HG02623 (cell line): ENCODE measurements around the gene SERGEF.

Experiments used
- ATAC-seq: cut with Tn5 transposase; IDR thresholded peaks from one replicate; pipeline ENCODE4 v1.9.1; 2021; ENCODE audit warnings: moderate library complexity; ENCODE audit not compliant: unreplicated experiment

The SERGEF gene

DNA sequence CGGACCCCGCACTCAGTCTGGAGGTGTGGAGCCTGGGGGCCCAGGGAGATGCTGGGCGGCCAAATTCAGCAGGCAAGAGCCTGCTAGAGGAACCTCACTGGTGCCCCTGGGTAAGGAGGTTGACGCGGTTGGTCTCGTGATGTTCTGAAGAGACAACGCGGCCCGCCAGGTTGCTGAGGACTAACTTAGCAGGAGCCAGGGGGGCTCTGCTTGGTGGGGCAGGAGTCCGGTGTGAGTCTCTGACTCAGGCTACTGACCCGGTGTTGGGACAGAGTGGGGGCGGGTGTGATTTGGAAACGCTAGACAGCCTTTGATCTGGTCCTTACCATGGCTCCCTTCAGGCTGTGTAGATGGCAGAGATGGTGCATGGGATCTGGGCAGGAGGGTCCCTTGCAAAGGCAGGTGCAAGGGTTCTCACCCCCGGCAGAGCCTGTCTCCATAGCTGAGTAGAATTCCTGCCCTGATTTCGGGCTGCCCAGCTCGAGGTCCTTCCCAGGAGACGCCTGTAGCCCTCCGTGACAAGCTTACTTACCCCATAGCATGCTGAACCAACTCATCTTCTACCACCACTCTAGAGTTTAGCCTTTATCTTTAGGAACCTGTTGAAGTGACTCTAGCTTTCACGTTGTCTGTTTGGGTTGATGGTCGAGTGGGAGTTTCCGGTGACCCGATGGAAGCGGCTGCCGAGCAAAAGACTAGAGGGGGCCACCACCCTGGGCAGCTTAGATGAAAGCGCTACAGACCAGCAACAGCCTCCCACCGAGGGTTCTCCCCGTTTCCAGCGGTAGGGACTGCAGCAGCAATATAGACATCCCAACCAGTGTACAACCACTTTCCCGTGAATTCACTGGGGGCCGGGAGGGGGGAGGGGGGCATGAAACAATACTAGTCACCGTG lies 239.9 kb downstream of the SERGEF start:
- no peak for ATAC-seq

- ATAC-seq: no peak
These were observed 240.9 kb downstream of the SERGEF start for GRCh38 chr11:17771841-17772401.

DNA sequence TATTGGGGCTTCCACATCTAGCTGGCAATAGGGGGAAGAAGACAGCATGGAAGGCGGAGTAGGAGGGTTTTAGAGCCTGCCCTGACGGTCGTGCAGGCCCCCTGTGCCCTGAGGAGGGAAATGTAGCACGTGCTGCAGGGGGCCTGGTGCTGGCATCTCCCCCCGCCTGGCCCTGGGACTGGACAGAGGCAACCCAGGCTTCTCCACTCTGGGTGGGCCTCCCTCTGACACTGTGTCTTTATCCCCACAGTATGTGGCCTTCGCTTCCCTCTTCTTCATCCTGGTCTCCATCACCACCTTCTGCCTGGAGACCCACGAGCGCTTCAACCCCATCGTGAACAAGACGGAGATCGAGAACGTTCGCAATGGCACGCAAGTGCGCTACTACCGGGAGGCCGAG lies 241.4 kb downstream of the SERGEF start:
- no peak for ATAC-seq

- ATAC-seq: no peak
These were observed 241.9 kb downstream of the SERGEF start for GRCh38 chr11:17770917-17771316.

DNA sequence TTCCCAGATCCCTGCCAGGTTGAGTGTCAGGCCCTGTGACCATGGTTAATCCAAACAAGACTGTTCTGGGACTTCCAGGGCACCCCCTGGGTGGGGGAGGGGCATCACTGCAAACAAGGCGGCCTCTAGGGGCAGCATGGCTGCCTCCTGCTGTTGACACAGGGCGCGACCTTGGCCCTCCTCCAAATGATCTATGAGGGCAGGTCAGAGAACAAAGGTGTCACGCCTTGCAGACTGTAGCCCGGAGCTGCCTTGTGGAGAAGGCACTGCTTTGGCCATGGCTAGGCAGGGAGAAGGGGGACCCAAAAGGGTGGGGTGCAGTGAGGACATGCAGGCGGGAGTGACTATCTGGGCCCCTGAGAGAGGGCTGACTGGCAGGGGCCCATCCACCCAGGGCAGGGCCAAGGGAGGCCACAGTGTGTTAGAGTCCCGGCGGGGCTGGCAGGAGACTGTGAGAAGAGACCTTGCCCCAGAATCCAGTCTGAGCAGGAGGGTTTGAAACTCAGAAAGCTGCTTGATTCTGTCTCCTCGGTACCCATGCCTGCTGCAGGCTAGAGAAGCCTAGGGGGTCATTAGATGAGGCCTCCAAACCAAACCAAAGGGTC lies 242.7 kb downstream of the SERGEF start:
- no peak for ATAC-seq

- no peak for ATAC-seq
These were observed 243.6 kb downstream of the SERGEF start for GRCh38 chr11:17769218-17769617.

DNA sequence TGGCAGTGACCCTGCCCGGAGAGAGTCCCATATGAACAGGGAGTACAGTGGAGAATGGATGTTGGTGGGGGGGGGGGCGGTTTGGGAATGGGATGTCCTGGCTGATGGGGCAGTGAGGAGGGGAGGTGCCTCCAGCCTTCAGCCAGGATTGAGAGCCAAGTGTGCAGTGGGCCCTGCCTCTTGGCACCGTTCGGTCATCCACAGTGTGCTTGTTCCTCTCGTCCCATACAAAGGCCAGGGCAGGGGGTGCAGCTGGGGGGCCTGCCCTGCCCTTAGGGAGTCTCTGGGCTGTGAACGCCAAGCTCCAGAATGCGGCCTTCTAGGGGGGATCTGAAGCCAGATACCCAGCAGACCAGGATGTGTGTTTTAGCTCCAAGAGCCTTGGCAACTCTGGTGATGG lies 244.3 kb downstream of the SERGEF start:
- no peak for ATAC-seq

DNA sequence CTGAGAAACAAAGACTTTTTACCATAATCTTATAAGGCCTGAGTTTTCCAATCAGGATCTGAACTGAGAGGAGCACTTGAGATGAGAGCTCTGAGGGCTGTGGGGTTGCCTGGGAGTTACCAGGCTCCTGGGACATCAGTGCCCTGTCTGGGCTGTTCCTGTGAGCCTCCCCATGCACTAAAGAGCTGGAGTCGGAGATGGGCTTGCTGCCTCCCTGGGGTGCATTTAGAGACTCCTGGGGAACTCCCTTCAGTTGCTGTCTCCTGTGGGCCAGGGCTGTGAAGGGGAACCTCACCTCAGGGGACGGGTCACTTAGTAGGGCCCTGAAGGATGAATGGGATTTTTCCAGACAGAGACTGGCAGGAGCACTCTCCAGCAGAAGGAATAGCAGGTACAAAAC lies 244.9 kb downstream of the SERGEF start:
- ATAC-seq: no peak

GRCh38 chr11:17767301-17767885 lies 245.5 kb downstream of the SERGEF start:
- ATAC-seq: no peak

GRCh38 chr11:17766590-17766989 lies 246.3 kb downstream of the SERGEF start:
- ATAC-seq: no peak

- ATAC-seq: no peak
These were observed 246.8 kb downstream of the SERGEF start for GRCh38 chr11:17766073-17766359.

DNA sequence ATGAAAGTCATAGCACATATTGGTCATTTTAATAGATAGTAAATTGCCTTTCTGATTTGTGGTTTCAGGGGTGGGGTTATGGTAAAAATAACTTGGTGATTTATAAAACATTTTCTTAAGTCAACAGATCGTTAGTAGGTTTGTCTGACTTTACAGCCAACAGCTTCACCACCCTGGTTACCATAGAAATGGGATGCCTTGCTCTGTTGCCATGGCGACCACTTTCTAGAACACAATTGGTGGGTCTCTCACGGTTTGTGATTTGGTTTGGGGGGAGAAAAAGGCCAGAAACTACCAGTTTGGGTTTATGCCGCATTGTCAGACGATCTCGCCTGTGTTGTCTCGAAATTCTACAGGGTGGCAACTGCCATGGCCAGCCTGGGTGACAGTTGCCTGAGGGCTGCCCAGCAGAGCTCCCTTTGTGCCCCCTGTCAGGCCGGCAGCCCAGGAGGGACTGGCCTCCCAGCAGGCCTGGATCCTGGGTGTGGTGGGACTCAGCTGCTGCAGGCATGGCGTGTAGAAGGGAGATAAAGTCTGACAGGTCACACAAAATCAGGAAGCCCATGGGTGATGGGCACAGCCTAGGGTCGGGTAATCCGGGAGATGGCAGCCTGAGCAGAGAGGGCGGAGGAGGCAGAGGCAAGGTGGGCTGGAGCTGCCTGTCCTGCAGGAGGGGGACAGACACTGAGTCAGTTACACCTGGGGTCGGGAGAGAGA lies 247.3 kb downstream of the SERGEF start:
- ATAC-seq: no peak

GRCh38 chr11:17764446-17765218 lies 248.2 kb downstream of the SERGEF start:
- no peak for ATAC-seq

- no peak for ATAC-seq
These were observed 249.1 kb downstream of the SERGEF start for GRCh38 chr11:17763703-17764102.

GRCh38 chr11:17763244-17763643 lies 249.6 kb downstream of the SERGEF start:
- no peak for ATAC-seq

DNA sequence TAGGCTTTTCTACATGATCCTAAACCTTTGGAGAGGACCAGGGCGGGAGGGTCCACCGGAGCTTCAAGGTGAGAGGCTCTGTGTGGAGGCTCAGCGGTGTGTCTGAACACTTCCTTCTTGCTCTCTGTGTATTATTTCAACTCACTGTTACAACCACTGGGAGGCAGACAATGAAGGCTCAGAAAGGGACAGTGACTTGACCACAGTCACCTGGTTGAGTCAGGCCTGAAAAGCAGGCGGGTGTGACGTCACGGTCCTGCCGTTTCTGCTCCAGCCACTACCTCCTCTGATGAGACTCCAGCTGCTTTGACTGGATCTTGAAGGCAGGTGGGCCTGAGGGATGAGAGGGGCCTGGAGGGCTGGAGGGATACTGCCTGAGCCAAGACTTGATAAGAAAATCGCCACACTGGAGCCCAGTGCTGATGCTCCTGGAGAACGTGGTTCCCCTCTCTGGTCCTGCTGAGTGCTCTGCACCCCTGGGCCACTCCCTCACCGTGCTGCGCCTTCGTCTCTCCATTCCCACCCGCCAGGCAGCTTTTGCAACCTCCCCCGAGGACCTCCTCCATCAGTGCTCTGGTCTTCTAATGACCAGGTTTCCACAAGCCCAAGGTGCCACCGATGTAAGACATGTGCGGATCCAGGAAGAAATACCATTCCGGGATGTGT lies 250.4 kb downstream of the SERGEF start:
- no peak for ATAC-seq

DNA sequence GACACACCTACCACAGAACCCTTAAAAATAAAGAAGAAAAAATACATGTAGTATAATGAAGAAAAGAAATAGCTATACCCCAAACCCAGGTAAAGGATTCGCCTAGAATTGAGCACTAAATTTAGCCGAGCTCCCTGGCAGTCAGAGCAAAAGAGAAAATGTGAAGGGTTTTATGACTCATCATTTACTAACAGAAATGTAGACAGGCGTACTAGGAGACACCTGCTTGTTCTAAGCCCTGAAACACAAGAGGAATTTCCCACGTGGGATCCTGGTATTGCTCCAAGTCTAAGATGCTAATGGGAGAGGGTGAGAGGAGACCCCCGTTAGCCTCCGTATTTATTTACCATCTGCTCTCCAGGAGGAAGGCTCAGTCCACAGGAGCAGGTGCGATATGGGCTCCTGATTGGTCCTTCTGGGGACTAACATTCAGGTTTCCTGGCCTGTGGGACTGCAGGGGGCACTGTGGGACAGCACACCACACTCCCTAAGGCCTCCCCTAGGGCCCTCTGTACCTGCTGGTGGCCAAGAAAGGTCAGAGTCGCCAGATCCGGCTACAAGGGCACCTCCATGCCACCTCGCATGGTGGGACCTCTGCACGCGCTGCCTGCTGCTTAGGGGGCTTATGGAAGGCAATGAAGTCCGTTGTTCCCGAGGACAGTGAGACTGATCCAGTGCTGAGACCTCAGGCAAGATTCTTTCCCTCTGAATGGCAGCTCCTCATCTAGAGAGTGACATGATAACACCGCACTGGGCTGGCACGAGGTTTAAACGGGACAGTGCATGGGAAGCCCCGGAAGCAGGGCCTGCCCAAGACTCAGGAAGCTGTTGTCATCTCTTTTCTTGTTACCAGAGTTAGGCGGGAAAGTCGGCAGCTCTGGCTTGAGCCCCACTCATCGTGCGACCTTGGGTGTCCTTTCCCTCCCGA lies 252.5 kb downstream of the SERGEF start:
- peak; percentile 75 for ATAC-seq

- no peak for ATAC-seq
These were observed 257.0 kb downstream of the SERGEF start for GRCh38 chr11:17755891-17756290.

GRCh38 chr11:17753641-17754040 lies 259.2 kb downstream of the SERGEF start:
- no peak for ATAC-seq
